Omental fat pad (tissue), 4 donors: ENCODE results near the gene PEX26. TPM values are rescaled to one million over a fixed set of nuclear protein-coding genes. Genes with fewer than 3 reads are reported as not detected.

Experiments
- ATAC-seq: fragments of 150-250 bp; one replicate; pipeline ENCODE4 v1.9.1; 2016; ENCODE audit warnings: mild to moderate bottlenecking, moderate library complexity; ENCODE audit not compliant: low FRiP score
- DNase-seq: peaks from one replicate; pipeline ENCODE4 v3.0.0-alpha.2; 2019; ENCODE audit warnings: low spot score
- CTCF ChIP-seq, 3 donors: fragments of 450-650 bp; IDR thresholded peaks; one replicate each; pipeline ENCODE4 v1.5.1; 2016 to 2017; ENCODE audit warnings: antibody characterized with exemption in 3 of 3, mild to moderate bottlenecking in 3 of 3, moderate library complexity in 2 of 3
- total RNA-seq, 4 donors: library from RNA; depleted of rRNA; stranded (reverse); fragments of >200 nt; gene quantifications; one replicate each; pipeline ENCODE4 v1.1.0, GENCODE V29; 2016

Gene PEX26
- total RNA-seq, 4 donors from 2014 or later = 19.5 to 32.0 (median 24.1) TPM

- DNase-seq = peak; percentile 35
- no peak for TF ChIP-seq CTCF (IDR thresholded peaks at IDR 0.05)
- ATAC-seq = peak; percentile 80
Observed at GRCh38 chr22:18057568-18058209, 20.1 kb upstream of the PEX26 start.

GRCh38 chr22:18058371-18059093 is 19.3 kb upstream of the PEX26 start:
- TF ChIP-seq CTCF (IDR thresholded peaks at IDR 0.05) = no peak
- DNase-seq (no peak), ATAC-seq (no peak)

GRCh38 chr22:18059094-18059417 is 18.7 kb upstream of the PEX26 start:
- ATAC-seq (no peak), DNase-seq (no peak)
- no peak for TF ChIP-seq CTCF (IDR thresholded peaks at IDR 0.05)

GRCh38 chr22:18059473-18059872 is 18.3 kb upstream of the PEX26 start:
- no peak for DNase-seq
- no peak for ATAC-seq
- no peak for TF ChIP-seq CTCF (IDR thresholded peaks at IDR 0.05)

GRCh38 chr22:18059991-18060390 is 17.8 kb upstream of the PEX26 start:
- ATAC-seq = no peak
- no peak for TF ChIP-seq CTCF (IDR thresholded peaks at IDR 0.05)
- DNase-seq = no peak

GRCh38 chr22:18060646-18061620 is 16.9 kb upstream of the PEX26 start:
- no peak for DNase-seq
- ATAC-seq = peak; percentile 52
- TF ChIP-seq CTCF (IDR thresholded peaks at IDR 0.05) = no peak
